Measurements from ENCODE around the gene CFAP45.

DNA sequence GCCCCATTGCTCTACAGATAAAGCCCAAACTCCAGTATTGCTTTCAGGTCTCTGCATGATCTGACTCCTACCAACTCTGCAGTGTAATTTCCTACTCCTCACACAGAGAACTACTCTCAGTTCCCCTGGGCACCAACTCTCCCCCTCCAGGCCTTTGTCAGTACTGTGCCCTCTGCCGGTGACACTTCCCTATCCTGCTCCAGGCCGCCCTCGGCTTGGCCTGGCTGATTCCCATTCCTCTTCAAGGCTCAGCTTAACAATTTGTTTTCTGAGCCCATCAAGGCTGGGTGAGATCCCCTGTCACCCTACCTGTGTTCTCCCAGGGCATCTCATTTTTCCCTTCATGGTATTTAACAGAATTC, 70.7 kb downstream of the CFAP45 start:
- peak; percentile 38 to 58 (median 47) for TF ChIP-seq CTCF (IDR thresholded peaks at IDR 0.05)
- no peak for TF ChIP-seq POLR2A (IDR thresholded peaks at IDR 0.05)

All from right lobe of liver (tissue), 4 donors.